Sigmoid colon (tissue), 3 donors: ENCODE measurements around the gene USP12.

ENCODE experiments used
- POLR2A ChIP-seq, 2 donors: fragments of 450-650 bp; IDR thresholded peaks; one replicate each; pipeline ENCODE4 v1.6.1; 2016; ENCODE audit warnings: antibody characterized with exemption in 2 of 2, mild to moderate bottlenecking in 2 of 2, moderate library complexity in 2 of 2
- TF ChIP-seq, protein P1 (sequence below), 4 experiments: fragments of 450-650 bp in 3 of 4; fragments of 200-600 bp in 1 of 4; IDR thresholded peaks; one replicate each; pipeline ENCODE4 v1.5.1; 2016 to 2019; ENCODE audit warnings: antibody characterized with exemption in 4 of 4, mild to moderate bottlenecking in 3 of 4, moderate library complexity in 2 of 4

DNA sequence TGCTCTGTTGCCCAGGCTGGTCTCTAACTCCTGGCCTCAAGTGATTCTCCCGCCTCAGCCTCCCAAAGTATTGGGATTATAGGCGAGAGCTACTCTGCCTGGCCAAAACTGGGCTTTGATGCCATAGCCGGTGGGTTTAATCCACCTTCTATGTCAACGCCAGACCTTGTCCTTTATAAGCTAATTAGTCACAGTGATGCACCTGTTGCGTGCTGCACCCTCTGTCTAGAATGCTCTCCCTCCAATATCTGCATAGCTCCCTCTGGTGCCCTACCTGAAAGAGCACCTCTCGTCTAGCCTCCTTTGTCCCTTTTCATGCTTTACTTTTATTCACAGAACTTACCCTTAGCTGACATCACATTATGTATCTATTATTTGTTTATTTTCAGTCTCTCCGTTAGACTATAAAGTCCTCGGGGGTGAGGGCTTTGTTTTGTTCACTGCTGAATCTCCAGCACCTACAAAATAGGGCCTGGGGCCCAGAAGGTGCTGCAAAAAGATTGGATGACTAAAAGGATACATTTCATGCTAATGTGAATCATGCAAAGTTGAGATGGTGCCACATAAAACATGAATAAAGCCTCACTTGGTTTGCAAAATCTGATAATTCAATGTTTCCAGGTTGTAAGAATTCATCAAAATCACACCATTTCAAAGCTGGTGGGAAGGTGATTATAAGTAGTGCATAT is 148.1 kb downstream of the USP12 start:
- TF ChIP-seq, protein P1, sequence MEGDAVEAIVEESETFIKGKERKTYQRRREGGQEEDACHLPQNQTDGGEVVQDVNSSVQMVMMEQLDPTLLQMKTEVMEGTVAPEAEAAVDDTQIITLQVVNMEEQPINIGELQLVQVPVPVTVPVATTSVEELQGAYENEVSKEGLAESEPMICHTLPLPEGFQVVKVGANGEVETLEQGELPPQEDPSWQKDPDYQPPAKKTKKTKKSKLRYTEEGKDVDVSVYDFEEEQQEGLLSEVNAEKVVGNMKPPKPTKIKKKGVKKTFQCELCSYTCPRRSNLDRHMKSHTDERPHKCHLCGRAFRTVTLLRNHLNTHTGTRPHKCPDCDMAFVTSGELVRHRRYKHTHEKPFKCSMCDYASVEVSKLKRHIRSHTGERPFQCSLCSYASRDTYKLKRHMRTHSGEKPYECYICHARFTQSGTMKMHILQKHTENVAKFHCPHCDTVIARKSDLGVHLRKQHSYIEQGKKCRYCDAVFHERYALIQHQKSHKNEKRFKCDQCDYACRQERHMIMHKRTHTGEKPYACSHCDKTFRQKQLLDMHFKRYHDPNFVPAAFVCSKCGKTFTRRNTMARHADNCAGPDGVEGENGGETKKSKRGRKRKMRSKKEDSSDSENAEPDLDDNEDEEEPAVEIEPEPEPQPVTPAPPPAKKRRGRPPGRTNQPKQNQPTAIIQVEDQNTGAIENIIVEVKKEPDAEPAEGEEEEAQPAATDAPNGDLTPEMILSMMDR (IDR thresholded peaks at IDR 0.05), result no peak
- no peak for TF ChIP-seq POLR2A (IDR thresholded peaks at IDR 0.05)
